Activated naive CD4-positive, alpha-beta T cell treated with anti-CD3 and anti-CD28 coated beads, Interleukin-2, amount 50 U/mL, for 16 hours (primary cell): ENCODE results near the gene MYOF.
A peak's percentile ranks its signal among the peaks of the same experiment; 100 is the strongest.
"Not testable (repeated sequence)": the region's sequence is repeated elsewhere in the genome, so short reads cannot be mapped to it uniquely, and the experiment has no call there.

Source experiments
- DNase-seq: peaks from one replicate; pipeline ENCODE4 v3.0.0-alpha.2; 2020

MYOF gene

DNA sequence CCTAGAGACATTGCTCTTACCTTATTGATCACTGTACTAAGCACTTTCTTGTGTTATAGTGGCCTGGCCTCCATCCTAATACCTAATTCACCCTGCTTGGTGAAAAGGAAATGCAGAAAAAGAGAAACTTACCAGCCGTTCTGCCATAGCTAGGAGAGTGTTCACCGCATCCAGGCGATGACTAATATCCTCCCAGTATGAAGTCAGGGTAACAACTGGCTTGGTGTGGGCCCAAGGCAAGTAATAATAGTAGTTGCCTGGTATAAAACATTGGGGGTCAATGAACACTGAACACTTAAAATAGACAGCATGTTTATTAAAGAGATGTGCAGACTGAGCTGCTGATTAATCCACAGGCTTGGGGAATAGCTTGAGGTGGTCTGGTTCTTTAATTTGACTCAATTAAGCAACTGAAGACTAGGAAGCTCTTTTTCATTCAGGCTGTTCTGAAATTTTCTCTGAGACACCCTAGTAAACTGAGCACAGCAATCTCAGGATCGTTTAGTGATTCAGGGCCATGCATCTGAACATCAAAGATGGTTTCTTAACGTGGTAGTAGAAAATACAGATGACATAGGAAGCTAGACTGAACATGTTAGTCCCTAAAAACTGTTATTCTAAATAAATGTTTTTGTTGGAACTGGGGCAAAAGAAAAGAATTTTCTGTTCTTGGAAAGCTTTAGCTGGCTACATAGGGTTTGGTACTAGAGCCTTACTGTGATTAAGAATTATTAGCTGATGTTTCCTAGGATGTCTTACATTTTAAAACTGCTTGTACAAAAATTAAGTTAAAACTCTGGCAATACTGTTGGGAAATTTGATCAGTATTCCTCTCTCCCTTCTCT is 102.2 kb downstream of the MYOF start:
- peak; percentile 22 for DNase-seq

- no peak for DNase-seq
Measured at GRCh38 chr10:93378997-93379730, 103.0 kb downstream of the MYOF start.

- no peak for DNase-seq
Measured at GRCh38 chr10:93378039-93378438, 104.1 kb downstream of the MYOF start.

GRCh38 chr10:93376372-93377293 is 105.5 kb downstream of the MYOF start:
- DNase-seq, result no peak

- no peak for DNase-seq
Measured at GRCh38 chr10:93370961-93371360, 111.2 kb downstream of the MYOF start.

GRCh38 chr10:93369588-93370164 is 112.5 kb downstream of the MYOF start:
- DNase-seq, result no peak

GRCh38 chr10:93368210-93368609 is 113.9 kb downstream of the MYOF start:
- DNase-seq, result no peak

GRCh38 chr10:93367664-93368063 is 114.5 kb downstream of the MYOF start:
- no peak for DNase-seq

DNA sequence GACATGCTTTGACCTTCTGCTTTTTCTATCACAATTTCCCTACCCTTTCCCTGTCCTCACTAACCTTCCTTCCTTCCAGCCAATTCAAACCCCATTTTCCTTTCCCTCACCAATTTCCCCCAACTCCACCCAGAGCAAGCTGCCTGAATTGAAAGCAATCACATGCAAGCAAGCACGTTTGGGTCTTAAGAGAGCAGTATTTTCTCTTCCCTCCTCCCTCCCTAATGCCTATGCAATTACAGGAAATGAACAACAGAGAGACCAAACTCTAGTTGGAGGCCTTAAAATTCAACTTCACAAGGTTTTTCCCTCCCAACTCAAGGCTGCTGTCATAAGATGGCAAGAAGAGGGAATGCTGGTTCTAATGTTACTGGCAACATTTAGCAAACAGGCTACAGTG is 117.2 kb downstream of the MYOF start:
- DNase-seq, result no peak

DNA sequence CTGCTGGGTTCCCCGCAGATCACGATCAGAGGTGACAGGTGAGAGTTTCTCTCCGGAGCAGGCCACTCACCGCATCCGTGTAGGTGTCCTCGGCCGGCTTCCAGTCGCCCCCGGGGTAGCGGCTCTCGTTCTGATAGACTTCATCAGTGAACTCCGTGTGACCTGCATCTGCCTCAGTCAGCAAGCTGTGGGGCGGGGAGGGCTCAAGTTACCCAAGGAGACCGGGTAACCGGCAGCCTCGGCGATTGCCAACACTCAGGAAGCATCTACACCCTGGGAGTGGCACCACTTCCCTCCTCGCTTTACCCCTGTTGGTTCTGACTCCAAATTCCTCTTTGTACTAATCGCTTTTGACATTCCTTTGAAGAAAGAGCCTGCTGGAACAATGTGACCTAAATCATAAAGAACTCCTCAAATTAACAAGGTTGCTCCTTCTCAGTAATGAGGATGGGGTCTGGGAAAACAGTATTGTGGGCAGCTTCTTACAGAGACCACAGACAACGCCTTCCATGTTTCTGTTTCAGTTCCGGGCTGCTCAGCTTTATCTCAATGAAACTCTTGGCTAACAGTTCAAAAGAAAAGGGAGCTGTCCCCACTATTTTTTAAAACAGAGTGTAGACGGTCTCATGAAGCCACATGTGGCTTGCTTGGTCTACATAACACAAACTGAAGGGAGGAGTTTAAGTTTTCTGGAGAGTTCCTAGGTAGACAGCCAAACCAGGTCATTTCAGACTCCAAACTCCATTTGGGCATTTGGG is 118.1 kb downstream of the MYOF start:
- DNase-seq, result no peak

GRCh38 chr10:93358398-93358797 is 123.7 kb downstream of the MYOF start:
- not testable (repeated sequence) for DNase-seq

DNA sequence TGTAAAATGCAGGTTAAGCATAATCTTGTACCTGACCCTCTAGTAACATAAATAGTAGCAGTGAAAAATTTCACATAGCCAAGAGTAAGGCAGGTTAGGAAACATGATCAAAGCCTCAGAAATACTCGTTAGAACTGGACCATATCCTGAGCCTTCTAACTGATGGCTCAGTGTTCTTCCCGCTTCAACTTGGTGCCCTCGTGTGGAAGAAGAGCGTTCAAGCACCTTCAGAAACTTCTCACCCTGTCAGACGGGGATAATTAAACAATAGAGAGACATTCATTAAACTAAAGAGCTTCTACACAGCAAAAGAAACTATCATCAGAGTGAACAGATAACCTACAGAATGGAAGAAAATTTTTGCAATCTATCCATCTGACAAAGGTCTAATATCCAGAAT is 124.5 kb downstream of the MYOF start:
- no peak for DNase-seq

DNA sequence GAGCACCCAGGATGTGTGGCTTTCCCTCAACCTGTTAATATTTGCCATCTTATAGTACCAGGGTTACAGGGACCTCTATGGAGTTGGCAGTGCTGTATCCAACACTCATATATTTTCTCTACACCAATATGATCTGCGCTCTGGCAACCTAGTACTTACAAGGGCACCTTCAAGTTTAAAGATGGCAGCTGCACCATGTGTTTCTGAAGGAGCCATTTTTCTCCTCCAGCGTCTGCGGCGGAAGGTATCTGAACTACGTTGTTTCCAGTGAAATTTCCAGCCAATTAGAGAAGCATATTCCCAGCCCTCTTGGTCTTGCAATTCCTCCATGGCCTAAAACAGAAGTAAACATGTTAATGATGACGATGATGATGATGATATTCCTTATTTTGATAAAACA is 125.6 kb downstream of the MYOF start:
- no peak for DNase-seq

- no peak for DNase-seq
Measured at GRCh38 chr10:93352638-93353383, 129.3 kb downstream of the MYOF start.

GRCh38 chr10:93346694-93347093 is 135.4 kb downstream of the MYOF start:
- no peak for DNase-seq

- DNase-seq, result no peak
Measured at GRCh38 chr10:93346108-93346507, 136.0 kb downstream of the MYOF start.

GRCh38 chr10:93344691-93345090 is 137.4 kb downstream of the MYOF start:
- DNase-seq, result no peak

GRCh38 chr10:93342921-93343320 is 139.2 kb downstream of the MYOF start:
- DNase-seq, result no peak

- DNase-seq, result no peak
Measured at GRCh38 chr10:93342366-93342765, 139.8 kb downstream of the MYOF start.

DNA sequence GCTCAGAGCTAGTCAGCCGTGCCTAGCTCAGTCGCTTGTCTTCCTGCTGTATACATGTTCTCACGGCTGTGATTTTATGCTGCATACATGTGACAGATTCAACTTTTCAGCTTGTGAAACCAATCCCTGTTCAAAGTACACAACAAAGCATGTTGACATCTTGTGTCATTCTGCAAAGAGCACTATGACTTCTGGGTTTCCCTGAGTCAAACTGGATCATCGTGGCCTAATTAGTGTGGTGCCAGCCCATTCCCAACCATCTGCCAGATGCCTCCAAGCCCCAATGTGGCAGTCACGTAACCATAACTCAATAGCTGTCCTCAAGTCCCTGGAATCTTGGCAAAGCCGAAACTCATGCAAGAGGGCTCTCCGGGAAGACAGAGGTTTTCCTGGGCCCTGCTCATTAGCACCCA is 144.8 kb downstream of the MYOF start:
- DNase-seq, result no peak

DNA sequence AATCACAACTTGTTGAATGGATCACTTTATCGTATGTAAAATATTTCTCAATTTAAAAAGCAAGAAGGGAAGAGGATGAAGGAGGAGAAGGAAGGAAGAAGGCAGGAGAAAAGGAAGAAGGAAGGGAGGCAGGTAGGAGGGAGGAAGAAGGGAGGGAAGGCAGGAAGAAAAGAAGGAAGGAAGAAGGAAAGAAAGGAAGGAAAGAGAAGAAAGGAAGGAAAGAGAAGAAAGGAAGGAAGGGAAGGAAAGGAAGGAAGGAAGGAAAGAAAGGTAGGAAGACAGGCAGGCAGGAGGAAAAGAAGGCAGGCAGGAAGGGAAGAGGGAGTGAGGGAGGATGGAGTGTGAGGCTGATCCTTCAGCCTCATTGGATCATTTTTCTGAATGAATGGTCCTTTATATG is 145.5 kb downstream of the MYOF start:
- no peak for DNase-seq
